ENCODE data around the gene ADCK1.
"Not testable (repeated sequence)": the region's sequence is repeated elsewhere in the genome, so short reads cannot be mapped to it uniquely, and the experiment has no call there.

The ADCK1 gene

DNA sequence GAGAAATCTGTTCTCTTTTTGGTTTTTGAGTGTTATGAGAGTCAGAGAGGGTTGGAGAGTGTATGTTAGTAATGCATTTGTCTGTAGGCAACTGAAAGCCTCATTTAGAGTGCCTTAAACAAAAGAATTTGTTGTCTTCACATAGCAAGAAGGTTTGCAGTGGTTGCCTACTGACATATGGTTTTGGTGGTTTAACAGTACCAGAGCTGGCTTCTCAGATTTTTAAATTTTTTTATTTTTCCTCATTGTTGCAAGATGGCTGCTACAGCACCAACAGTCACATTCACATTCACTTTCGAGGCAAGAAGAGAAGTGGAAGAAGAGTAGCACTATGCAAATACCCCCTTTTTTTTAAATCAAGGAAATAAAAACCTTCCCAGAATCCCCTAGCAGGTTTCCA lies 106.5 kb downstream of the ADCK1 start:
- no peak for DNase-seq

DNA sequence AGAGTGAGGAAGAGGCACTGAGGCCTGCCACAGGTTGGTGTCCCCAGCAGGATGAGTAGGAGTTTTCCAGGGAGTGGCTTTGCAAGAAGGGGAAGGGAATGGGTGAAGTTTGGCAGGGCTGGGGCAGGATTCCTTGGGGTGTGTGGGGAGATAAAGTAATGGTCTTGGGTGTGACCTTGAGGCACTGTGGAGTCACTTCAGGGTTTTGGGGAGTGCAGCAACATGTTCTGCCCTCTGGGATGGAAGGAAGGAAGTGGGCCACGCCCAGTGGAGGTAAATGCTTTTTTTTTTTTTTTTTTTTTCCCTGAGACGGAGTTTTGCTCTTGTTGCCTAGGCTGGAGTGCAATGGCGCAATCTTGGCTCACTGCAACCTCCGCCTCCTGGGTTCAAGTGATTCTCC lies 108.9 kb downstream of the ADCK1 start:
- no peak for DNase-seq

DNA sequence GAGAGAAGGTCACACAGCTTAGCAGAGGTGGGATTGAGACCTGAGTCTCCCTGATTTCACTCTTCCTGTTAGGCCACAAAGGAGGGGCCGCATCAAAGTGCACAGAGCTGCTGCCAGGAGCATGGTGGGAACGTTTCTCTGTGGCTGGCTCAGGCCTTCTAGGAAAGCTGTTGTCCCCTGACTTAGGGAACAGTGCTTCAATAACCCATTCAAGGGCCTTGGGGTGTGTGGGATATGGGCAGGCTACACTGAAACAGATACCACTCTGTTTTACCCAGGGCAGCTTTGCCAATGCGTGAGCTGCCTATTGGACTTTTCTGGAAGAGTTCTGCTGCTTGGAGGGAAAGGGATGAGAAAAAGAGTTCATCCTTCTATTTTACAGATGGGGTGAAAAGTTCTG lies 110.0 kb downstream of the ADCK1 start:
- no peak for DNase-seq

DNA sequence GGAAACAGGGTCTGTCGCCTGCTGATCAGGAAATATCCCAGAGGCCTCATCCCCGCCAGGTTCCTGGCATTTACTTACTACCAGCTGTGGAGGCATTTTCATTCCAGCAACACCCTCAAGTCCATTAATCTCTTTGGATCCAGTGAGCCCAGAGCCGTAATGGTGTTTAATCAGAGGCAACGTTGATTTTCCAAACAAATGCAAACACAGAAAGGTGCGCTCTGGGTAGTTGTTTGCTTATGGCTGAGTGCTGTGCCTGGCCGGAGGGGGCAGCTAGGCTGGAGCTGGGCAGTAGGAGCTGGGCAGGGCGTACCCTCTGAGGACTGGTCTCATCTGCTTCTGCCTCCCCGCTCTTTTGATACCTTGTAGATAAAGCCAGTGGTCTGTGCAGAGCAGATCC lies 110.6 kb downstream of the ADCK1 start:
- DNase-seq: peak; percentile 30 to 48

DNA sequence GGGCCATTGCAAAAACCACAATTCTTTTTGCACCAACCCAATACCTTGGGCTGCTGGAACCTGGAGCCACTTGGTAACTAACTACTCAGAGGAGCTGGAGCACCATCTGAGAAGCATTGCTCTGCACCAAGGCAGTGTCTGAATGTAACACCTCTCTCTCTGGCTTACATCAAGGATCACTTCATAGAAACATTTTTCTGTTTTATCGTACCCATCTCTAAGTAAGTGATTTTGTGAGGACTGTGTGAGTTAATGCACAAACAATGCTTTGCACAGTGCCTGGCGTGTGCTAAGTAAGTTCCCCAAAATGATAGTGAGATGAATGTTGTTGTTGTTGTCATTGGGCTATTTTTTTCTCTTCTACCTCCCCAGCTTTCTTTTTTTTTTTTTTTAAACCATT lies 111.4 kb downstream of the ADCK1 start:
- no peak for DNase-seq

DNA sequence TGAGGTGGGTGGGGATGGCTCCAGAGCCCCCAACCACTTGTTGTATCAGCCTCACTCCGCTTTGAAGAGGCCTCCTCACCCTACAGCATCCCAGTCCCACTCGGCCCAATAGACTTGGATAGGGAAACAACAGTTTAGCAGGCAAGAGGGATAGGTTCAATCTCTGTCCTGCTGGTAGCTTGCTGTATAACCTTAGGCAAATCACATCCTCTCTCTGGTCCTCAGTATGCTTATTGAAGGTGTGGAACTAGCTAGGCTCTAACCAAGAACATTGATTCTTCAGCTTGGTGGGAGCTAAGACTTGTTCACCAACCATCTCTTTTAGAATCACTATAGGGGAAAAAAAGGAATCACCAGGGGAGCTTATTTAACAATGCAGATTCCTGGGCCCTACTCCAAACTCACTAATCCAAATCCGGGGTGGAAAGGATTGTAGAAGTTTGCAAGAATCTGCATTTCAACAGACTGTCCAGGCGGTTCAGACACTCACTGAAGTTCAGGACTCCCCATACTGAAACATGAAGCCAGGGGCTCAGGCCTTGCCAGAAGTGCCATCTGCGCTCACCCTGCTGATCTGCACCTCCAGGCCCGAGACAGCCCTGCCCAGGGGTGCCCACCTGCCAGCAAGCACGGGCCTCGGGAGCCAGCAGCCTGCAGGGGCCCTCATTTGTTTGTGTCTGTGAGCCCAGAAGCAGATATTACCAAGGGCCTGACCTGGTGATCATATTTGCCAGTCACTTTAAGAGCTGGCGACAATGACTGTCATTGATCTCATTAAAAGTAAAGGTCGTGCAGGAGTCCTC lies 113.0 kb downstream of the ADCK1 start:
- no peak for DNase-seq

DNA sequence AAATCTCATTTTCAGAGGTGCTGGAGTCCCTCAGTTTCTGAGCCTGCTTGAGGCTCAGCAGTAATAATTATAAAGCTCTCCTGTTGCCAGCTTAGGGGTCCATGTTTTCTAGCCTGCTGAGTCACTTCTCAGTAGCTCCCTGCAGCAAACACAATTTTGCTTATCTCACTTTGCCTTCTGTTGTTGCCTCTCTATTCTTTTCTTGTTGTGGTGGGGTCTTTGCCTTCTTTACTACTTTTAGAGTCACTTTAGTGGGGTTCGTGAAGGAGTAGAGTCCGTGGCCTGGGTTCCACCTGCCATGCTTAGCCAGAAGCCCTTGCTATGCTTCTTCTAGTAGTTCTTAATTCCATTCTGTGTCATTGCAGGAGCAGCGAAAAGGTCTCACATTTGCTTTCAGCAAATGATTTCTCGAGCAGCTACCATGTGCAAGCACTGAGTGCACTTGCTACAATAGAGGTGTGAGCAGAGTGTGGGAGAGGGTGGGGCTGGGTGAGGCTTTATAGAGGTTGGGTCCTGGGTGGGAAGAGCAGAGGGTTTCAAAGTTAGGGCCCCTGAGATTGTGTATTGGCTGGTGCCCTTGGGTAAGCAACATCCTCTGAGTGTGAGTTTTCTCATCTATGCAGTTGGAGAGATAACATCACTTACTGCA lies 114.3 kb downstream of the ADCK1 start:
- no peak for DNase-seq

DNA sequence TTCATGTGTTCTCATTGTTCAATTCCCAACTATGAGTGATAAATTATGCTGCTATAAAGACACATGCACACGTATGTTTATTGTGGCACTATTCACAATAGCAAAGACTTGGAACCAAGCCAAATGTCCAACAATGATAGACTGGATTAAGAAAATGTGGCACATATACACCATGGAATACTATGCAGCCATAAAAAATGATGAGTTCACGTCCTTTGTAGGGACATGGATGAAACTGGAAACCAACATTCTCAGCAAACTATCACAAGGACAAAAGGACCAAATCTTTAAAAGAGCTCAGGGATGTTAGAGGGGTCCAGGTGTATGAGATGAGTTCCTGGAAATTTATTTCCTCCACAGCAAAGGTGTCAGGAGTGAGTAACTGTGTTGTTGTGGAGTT lies 115.5 kb downstream of the ADCK1 start:
- not testable (repeated sequence) for DNase-seq

DNA sequence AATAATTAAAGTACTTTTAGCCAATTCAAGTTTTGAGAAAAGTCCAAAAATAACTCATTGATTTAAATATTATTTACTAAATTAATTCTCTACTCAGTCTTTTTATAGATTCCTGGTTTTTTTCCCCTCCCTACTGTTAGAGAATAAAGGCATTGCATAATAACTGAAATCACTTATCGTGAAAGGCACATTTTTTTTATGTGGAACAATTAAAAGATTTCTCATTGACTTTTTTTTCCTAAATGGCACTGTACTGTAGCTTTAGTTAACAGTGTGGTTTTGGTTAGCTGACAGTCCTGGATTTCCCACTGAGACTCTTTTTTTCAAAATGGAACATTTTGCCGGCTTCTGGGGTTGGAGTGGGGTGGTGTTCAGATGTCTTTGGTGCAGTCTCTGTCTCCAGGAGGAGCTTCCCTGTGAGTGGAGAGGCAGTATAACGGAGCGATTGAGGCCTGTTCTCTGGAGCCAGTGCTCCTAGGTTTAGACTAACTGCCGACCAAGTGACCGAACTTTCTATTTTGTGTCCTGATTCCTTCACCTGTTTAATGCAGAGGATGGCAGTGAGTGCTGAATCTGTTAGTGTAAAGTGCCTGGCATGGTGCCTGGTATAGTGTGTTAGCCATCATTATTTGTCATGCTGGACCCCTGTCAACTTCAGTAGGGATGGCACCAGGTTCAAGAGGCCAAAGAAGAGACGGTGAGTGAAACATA lies 117.7 kb downstream of the ADCK1 start:
- no peak for DNase-seq

DNA sequence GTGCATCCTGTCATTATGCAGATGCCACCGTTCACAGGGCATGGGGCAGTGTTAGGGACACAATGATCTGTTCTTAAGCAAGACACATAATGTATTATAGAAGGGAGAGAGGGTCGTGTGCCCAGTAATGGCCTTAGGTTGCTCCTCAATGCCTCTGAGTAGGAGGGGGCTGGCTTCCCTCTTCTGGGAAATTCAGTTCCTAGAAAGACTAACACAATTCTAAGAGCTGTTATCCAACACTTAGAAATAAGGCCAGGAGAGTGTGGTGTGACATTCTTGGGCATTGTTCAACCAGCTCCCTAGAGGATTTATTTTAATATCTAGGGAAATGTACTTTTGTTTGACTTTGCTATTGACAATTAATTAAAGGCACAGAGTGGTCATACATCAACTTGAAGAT lies 118.5 kb downstream of the ADCK1 start:
- DNase-seq: no peak

DNA sequence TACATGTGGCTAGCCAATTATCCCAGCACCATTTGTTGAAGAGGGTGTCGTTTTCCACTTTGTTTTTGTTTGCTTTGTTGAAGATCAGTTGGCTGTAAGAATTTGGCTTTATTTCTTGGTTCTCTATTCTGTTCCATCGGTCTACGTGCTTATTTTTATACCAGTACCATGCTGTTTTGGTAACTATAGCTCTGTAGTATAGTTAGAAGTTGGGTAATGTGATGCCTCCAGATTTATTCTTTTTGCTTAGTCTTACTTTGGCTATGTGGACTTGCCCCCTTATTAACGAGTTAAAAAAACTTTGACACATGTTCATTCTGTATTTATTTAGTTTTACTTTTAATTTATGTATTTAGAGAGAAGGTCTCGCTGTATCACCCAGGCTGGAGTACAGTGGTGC lies 120.4 kb downstream of the ADCK1 start:
- no peak for DNase-seq

DNA sequence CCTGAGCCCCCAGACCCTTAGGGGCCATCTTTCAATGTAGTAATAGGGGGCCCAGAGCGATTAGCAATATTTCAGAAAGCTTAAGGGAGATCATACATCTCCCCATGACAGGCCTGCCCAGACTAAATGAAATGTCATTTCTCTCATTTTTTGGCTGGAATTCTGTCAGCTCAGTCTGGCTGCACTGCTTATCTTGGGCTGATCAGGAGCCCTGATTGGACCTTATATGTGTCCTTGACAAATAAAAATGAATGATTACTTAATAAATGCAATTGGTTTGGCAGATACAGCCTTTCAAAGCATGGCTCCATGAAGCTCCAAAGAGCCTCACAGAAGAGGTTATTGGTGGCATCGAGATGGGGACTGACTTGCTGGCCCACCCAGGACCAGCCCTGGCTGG lies 121.9 kb downstream of the ADCK1 start:
- DNase-seq: no peak

DNA sequence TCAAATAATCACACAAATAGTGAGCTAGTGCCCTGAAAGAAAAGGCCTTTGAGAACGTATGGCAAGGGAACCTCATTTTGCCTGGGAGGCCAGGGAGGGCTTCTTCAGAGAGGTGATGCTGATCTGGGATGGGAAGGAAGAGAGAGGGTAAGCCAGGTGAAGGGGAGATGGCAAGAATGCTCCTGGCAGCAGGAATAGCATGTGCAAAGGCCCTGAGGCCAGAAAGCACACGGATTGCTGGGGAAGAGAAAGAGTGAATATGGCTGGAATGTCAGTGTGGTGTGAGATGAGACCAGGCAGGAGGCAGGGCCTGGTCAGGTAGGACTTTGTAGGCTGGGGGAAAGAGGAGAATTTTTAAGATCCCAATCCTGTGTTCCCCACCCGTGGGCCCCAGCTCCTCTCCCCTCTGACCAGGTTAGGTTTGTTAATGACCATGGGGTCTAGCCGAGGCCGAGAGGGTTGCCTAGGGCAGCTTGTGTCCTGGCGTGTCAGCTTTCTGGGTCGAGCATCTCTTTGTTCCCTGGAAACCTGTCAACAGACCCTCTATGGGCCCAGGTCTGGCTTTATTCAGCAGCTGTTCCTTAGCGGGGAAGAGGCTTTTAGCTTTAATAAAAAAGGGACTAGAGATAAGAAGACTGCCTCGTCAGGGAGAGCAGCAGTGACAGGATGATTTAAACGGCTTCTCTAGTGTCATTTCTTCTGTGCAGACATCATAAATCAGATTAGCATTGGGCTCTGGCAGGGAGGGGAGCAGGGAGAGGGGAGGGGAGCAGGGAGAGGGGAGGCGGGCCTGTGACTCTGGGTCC lies 123.4 kb downstream of the ADCK1 start:
- no peak for DNase-seq

DNA sequence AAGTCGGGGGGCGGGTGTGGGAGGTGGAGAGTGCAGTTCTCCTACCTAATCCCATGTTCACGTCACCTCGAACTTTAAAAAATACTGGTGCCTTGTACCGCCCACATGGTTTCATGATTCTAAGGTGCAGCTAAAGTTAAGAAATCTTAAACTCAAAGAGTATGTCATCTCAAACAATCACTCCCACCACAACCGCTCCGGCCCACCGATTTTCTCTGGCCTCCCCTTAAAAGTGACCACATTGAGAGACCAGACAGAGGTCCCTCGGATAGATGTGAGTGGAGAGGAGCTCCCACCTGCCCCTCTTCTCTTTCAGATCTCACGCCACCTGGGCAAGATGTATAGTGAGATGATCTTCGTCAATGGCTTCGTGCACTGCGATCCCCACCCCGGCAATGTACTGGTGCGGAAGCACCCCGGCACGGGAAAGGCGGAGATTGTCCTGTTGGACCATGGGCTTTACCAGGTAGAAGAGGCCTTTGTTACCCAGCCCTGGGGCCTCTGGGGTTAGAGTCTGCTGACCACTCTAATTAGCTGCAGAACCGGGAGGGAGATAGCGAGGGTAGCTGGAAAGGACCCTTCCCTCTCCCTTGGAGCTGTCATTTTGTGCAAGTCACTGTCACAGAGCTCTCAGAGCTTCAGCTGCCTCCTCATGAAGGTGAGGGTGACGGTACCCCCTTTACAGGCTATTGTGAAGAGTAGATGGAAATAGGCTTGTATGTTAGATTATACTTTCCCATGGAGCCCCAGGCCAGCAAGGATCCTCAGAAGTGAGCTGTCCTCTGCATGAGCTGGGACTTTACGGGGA lies 124.4 kb downstream of the ADCK1 start:
- DNase-seq: no peak

DNA sequence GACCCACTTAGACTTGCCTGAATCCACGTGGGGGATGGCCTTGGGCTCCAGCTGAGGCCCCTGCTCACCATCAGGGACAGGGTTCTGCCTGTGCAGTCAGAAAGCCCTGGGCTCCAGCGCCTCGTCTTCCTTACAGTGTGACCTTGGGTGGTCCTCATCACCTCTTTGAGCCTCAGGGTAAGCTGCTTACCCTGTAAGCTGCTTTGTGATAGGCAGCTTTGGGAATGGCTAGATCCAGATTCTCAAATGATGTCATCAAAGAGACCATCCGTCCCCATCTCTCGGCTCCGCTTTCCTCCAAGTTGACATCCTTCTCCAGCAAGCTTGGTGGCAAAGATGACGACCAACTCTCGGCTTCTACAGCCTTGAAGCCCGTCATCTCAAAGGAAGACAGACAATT lies 127.0 kb downstream of the ADCK1 start:
- no peak for DNase-seq

DNA sequence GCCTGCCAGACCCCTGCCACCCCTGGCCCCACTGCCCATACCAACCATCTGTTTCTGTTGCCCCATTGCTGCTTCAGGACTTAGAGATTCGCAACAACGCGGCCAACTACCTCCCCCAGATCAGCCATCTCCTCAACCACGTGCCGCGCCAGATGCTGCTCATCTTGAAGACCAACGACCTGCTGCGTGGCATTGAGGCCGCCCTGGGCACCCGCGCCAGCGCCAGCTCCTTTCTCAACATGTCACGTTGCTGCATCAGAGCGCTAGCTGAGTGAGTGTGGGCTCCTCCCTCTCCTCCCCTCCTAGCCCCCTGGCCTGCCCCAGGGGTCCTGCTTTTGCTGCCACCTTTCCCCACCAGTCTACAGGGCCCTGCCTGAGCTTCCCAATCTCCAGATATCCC lies 131.5 kb downstream of the ADCK1 start:
- DNase-seq: no peak

DNA sequence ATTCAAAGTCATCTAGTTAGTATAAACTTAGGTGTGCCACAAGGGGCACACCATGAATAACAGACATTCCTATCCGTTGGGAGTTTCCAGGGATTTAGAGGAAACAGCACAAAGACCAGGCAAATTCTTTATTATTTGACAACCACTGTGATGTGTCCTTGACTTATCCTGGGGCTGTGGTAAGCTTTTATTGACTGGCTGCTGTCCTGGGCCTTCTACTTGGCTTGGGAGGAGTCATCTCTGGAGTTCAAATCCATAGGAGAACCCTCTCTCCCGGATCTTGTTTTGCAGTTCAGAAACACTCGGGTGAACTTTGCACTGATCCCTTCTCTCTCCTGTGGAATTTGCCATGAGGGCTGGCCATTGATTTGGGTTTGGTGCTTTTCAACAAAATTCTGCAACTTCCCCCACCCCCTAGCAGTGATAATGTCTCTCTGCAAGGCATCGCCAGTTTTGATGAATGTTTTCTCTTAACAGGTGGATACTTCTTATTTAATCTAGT lies 136.3 kb downstream of the ADCK1 start:
- DNase-seq: no peak

DNA sequence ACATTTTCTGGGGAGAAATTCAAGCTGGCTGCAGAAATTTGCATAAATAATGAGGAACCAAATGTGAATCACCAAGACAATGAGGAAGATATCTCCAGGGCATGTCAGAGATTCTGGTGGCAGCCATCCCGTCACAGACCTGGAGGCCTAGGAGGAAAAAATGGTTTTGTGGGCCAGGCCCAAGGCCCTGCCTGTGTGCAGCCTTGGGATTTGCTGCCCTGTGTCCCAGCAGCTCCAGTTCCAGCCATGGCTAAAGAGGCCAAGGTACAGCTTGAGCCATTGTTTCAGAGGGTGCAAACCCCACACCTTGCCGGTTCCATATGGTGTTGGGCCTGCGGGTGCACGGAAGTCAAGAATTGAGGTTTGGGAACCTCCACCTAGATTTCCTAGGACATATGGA lies 147.5 kb downstream of the ADCK1 start:
- no peak for DNase-seq

DNA sequence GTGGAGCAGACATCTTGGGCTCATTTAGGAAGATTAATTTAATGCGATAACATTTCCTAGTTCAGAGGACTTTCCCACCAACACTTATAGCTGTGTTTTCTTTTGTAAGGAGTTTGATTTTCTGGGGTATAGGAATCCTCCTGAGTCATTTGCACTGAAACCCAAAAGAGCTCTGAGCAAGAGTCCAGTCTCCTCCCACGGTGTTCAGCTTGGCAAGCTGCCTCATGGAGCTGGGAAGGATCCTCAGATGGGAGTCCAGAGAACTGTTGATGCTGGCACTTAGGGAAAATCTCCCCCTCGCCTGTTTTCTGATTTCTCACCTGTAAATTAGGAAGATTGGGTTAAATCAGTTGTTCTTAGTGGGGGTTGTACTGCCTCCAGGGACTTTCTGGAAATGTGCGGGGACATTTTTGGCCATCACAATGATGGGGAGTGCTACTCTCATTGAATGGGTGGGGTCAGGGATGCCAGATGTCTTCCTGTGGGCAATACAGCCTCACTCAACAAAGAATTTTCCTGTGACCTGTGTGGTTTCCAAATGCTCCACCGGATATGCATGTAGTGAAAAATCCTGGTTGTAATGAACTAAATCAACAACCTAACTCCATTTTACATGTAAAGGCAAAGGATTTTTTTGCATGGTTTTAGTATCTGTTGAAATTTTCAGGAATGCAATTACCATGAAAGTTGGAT lies 150.6 kb downstream of the ADCK1 start:
- DNase-seq: no peak

DNA sequence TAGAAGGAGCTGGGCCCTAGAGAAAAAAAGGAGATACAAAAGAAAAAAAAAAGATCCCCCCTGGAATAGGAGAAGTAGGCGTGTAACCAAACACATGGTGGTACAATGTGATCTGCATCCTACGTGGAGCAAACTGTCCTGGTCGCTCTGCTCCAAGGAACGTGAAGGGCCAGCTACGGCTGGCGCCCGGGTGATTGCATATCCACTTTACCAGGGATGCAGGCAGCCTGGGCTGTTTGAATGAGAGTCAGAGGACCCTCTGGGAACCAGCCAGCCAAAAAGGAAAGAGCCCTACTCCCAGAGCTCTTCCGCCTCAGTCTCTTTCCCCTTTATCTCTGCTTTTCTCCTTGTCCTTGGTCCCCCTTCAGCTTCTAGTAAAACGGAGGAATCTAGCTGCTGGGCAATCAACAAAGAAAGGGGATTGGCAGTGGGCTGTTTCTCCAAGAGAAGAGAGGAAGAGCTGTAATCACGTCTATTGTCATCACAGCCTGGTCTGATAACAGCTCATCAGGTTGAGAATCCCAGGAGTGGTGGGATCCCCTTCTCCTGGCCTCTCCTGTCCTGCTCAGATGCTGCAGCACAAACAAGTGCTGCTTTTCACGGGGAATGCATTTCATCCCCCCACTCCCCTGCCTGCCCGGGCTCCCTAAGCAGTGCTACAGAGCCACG lies 156.0 kb downstream of the ADCK1 start:
- DNase-seq: no peak

DNA sequence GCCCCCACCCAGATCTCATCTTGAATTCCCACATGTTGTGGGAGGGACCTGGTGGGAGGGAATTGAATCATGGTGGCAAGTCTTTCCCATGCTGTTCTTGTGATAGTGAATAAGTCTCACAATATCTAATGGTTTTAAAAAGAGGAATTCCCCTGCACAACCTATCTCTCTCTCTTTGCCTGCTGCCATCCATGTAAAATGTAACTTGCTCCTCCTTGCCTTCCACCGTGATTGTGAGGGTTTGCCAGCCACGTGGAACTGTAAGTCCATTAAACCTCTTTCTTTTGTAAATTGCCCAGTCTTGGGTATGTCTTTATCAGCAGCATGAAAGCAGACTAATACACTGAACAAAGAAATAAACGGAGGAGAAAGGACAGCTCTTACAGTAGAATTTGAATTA lies 159.8 kb downstream of the ADCK1 start:
- not testable (repeated sequence) for DNase-seq
